B cell (primary cell): ENCODE measurements around the gene TPH1. TPM values are rescaled to one million over a fixed set of nuclear protein-coding genes. Genes with fewer than 3 reads are reported as not detected.

Experiments
- ATAC-seq: fragments of 200-7000 bp; cut with Tn5 transposase; one replicate; pipeline ENCODE4 v1.10.0; 2021; ENCODE audit warnings: low read depth, mild to moderate bottlenecking, moderate number of reproducible peaks, moderate library complexity
- CTCF ChIA-PET: fragments of 350-600 bp; sonication (Branson Sonifier 250); formaldehyde crosslinking; loops from one replicate; lab custom pipeline; 2021; ENCODE audit warnings: antibody characterized with exemption, inconsistent platforms; lab: Charles Lee
- POLR2A ChIA-PET: fragments of 350-600 bp; sonication (Branson Sonifier 250); formaldehyde crosslinking; loops from one replicate; lab custom pipeline; 2021; ENCODE audit warnings: antibody characterized with exemption; lab: Charles Lee
- DNase-seq: peaks from one replicate; pipeline ENCODE4 v3.0.0; 2013
- H2AFZ ChIP-seq: 2 replicates; pipeline ENCODE4 v1.6.1; 2012; ENCODE audit warnings: mild to moderate bottlenecking, low read depth, low read length; ENCODE audit not compliant: insufficient read depth, poor library complexity, severe bottlenecking
- H3K27ac ChIP-seq, 2 donors: 1 replicate in 1 of 2; 2 replicates in 1 of 2; pipeline ENCODE4 v1.5.1; 2012 to 2013; ENCODE audit warnings: low read length in 2 of 2, mild to moderate bottlenecking in 2 of 2, moderate library complexity in 1 of 2
- H3K27me3 ChIP-seq, 4 experiments: fragments of 200-600 bp in 1 of 4; sonication (generic) in 1 of 4; replicated peaks in 1 of 4; 1 replicate in 2 of 4; 2 replicates in 2 of 4; pipeline versions ENCODE4 v1.6.1 to v1.7.0; 2013 to 2016; ENCODE audit warnings: low read length in 3 of 4, mild to moderate bottlenecking in 2 of 4, mixed read lengths in 1 of 4, moderate library complexity in 1 of 4; ENCODE audit not compliant: insufficient read depth in 4 of 4, control insufficient read depth in 3 of 4; ENCODE audit errors: control extremely low read depth in 1 of 4
- H3K36me3 ChIP-seq, 2 experiments: replicated peaks in 1 of 2; 1 replicate in 1 of 2; 2 replicates in 1 of 2; pipeline versions ENCODE4 v1.6.1 to v1.7.1; 2013; ENCODE audit warnings: low read length in 1 of 2; ENCODE audit not compliant: insufficient read depth in 2 of 2, control insufficient read depth in 1 of 2; ENCODE audit errors: control extremely low read depth in 1 of 2, extremely low read depth in 1 of 2
- H3K4me1 ChIP-seq, 2 donors: fragments of 200-600 bp in 1 of 2; sonication (generic) in 1 of 2; 1 replicate in 1 of 2; 2 replicates in 1 of 2; pipeline versions ENCODE4 v1.5.1 to v1.6.1; 2013 to 2017; ENCODE audit warnings: low read length in 2 of 2; ENCODE audit not compliant: control insufficient read depth in 2 of 2, insufficient read depth in 2 of 2
- H3K4me2 ChIP-seq: replicated peaks from 2 replicates; pipeline ENCODE3; 2012; ENCODE audit warnings: mild to moderate bottlenecking, low read depth, low read length; ENCODE audit not compliant: poor library complexity, severe bottlenecking
- H3K4me3 ChIP-seq, 5 experiments: fragments of 200-600 bp in 1 of 5; sonication (generic) in 1 of 5; 1 replicate in 3 of 5; 2 replicates in 2 of 5; pipeline versions ENCODE4 v1.5.1 to v1.7.0; 2011 to 2016; ENCODE audit warnings: low read length in 4 of 5, mild to moderate bottlenecking in 4 of 5, low read depth in 2 of 5, control low read depth in 1 of 5, moderate library complexity in 1 of 5; ENCODE audit not compliant: insufficient read depth in 1 of 5; ENCODE audit errors: control extremely low read depth in 1 of 5, extremely low read depth in 1 of 5
- H3K79me2 ChIP-seq: fragments of 200-600 bp; sonication (generic); one replicate; pipeline ENCODE4 v1.6.0; 2016; ENCODE audit warnings: low read length; ENCODE audit not compliant: control insufficient read depth, insufficient read depth
- H3K9ac ChIP-seq: fragments of 200-600 bp; sonication (generic); 2 replicates; pipeline ENCODE4 v1.6.1; 2017; ENCODE audit warnings: mild to moderate bottlenecking, low read length, moderate library complexity
- H3K9me3 ChIP-seq, 3 donors: one replicate each; pipeline versions ENCODE4 v1.6.1 to v1.7.1; 2013; ENCODE audit warnings: low read length in 2 of 3; ENCODE audit not compliant: control insufficient read depth in 2 of 3, insufficient read depth in 1 of 3; ENCODE audit errors: control extremely low read depth in 1 of 3
- H4K20me1 ChIP-seq: 2 replicates; pipeline ENCODE4 v1.6.0; 2012; ENCODE audit warnings: mild to moderate bottlenecking, low read length; ENCODE audit not compliant: insufficient read depth, control insufficient read depth, poor library complexity, severe bottlenecking
- H3K27ac Mint-ChIP-seq: one replicate; pipeline ENCODE4 v1.8.0; 2021; ENCODE audit warnings: mixed read lengths
- H3K27me3 Mint-ChIP-seq: one replicate; pipeline ENCODE4 v1.8.0; 2021; ENCODE audit warnings: mixed read lengths
- H3K4me1 Mint-ChIP-seq: one replicate; pipeline ENCODE4 v1.8.0; 2021; ENCODE audit warnings: mixed read lengths
- H3K4me3 Mint-ChIP-seq: one replicate; pipeline ENCODE4 v1.8.0; 2021; ENCODE audit warnings: mixed read lengths
- H3K9me3 Mint-ChIP-seq: one replicate; pipeline ENCODE4 v1.8.0; 2022; ENCODE audit warnings: mixed read lengths; ENCODE audit not compliant: insufficient read depth
- EZH2 ChIP-seq: IDR thresholded peaks from 2 replicates; pipeline ENCODE4 v1.6.1; 2012; ENCODE audit warnings: borderline replicate concordance, low read depth, mild to moderate bottlenecking, moderate library complexity, low read length; ENCODE audit not compliant: insufficient read depth, poor library complexity, severe bottlenecking
- WGBS: methylation state at CpG from one replicate; pipeline ENCODE4 v1.1.5; 2013; ENCODE audit warnings: missing lambda C conversion rate; ENCODE audit not compliant: insufficient coverage; 5-methylcytosine and 5-hydroxymethylcytosine counted together
- intact Hi-C: fragments of 100-400 bp; cut with micrococcal nuclease; formaldehyde crosslinking; loops from one replicate; pipeline ENCODE4 v1.10.0; 2022
- polyA plus RNA-seq: library from polyadenylated mRNA; depleted of rRNA; stranded (reverse); fragments of >200 nt; gene quantifications from 2 replicates; pipeline ENCODE4 v1.2.3, GENCODE V29; 2012
- total RNA-seq, 2 donors: library from RNA; stranded (reverse); fragments of 120-200 nt in 1 of 2; gene quantifications; 1 replicate in 1 of 2; 2 replicates in 1 of 2; pipeline versions ENCODE4 v1.2.3 to v1.2.4, GENCODE V29; 2013 to 2022
- TF ChIP-seq, protein P1 (sequence below): fragments of 200-600 bp; IDR thresholded peaks from one replicate; pipeline ENCODE4 v1.8.0; 2022; ENCODE audit warnings: antibody characterized with exemption, mild to moderate bottlenecking

The TPH1 gene
- total and polyA plus RNA-seq, 2 donors (not counting 1 experiment from before 2014, with no cell fraction given): 0.51 to 2.8 TPM

DNA sequence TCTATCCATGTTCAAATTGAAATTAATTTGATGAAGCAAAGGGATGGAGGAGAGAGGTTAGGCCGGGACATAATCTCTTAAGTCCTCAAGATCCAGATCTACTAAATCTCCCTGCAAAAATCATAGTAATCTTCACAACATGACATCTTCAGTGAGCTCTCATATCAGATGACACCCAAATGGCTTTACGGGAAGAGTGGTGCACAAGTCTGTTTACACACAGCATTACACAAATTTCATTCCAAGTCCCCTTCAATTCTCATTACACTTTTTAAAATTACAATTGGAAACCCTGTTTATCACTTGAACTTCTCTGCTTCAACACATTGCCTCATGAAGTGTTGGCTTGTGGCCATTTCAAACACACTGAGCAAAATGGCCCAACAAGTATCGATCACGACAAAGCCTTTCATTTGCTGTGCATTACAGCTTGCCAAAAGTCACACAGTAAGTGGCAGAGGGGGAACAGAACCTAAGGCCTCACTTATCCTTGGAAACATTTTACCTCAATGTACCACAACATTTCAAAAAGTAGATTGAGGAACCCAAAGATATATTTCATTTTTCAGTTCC lies 17.9 kb upstream of the TPH1 start:
- no peaks in the 10 kb centered on the region for H3K9me3 Mint-ChIP-seq

DNA sequence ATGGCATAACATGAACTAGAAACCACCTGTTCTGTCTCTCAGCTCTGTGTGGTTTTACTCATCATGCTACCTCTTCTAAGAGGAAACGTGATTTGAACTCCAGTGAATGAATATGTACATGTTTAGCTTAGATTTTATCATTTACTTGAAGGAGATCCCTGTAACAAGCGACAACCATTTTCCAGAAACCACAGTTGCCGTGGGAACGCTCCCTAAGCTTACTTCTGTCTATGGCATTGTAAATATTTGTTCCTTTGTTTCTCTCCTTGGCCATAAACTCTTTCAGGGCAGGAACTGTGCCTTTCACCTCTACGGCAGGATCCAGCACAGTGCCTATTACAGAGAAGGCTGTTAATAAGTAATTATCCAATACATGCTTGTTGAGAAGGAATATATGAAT lies 17.1 kb upstream of the TPH1 start:
- TF ChIP-seq, protein P1, sequence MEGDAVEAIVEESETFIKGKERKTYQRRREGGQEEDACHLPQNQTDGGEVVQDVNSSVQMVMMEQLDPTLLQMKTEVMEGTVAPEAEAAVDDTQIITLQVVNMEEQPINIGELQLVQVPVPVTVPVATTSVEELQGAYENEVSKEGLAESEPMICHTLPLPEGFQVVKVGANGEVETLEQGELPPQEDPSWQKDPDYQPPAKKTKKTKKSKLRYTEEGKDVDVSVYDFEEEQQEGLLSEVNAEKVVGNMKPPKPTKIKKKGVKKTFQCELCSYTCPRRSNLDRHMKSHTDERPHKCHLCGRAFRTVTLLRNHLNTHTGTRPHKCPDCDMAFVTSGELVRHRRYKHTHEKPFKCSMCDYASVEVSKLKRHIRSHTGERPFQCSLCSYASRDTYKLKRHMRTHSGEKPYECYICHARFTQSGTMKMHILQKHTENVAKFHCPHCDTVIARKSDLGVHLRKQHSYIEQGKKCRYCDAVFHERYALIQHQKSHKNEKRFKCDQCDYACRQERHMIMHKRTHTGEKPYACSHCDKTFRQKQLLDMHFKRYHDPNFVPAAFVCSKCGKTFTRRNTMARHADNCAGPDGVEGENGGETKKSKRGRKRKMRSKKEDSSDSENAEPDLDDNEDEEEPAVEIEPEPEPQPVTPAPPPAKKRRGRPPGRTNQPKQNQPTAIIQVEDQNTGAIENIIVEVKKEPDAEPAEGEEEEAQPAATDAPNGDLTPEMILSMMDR: no peak
- no peak for TF ChIP-seq EZH2
- Histone ChIP-seq H3K4me3 (no peak overlapping the region), H4K20me1 (no peaks in the 10 kb centered on the region), H3K27me3 (no peaks in the 10 kb centered on the region), H3K4me1 (no peaks in the 10 kb centered on the region), H3K9ac (no peak overlapping the region), H3K79me2 (no peaks in the 10 kb centered on the region), H3K4me2 (no peak overlapping the region), H3K27ac (no peak overlapping the region), H3K36me3 (no peaks in the 10 kb centered on the region), H2AFZ (no peak overlapping the region), H3K9me3 (no peaks in the 10 kb centered on the region)
- intact Hi-C loops: no loop called here
- WGBS: no CpG with 5 or more reads among the region's 5 CpGs
- Mint-ChIP-seq H3K4me1 (no peaks in the 10 kb centered on the region), H3K4me3 (no peak overlapping the region), H3K27me3 (no peaks in the 10 kb centered on the region), H3K9me3 (no peaks in the 10 kb centered on the region), H3K27ac (no peak overlapping the region)
- ChIA-PET POLR2A (no interaction called here), CTCF (interaction anchor here (0.7 kb wide), 1 partner anchor 52 kb away, joined by 3 read pairs; no protein-coding TSS in a partner anchor)
- DNase-seq (no peak), ATAC-seq (no peak)

More for the DNA sequence above, 17.9 kb upstream of the TPH1 start:
- Histone ChIP-seq H3K27me3 (no peaks in the 10 kb centered on the region), H3K36me3 (no peaks in the 10 kb centered on the region), H3K4me2 (no peak overlapping the region), H2AFZ (no peak overlapping the region), H3K9me3 (no peaks in the 10 kb centered on the region), H3K79me2 (no peaks in the 10 kb centered on the region), H3K27ac (no peak overlapping the region), H3K4me1 (no peaks in the 10 kb centered on the region), H3K9ac (no peak overlapping the region), H4K20me1 (no peaks in the 10 kb centered on the region), H3K4me3 (no peak overlapping the region)
- no peak overlapping the region for H3K4me3 Mint-ChIP-seq
- CTCF ChIA-PET: no interaction called here
- POLR2A ChIA-PET: no interaction called here
- ATAC-seq (no peak), DNase-seq (no peak)
- no peaks in the 10 kb centered on the region for H3K27me3 Mint-ChIP-seq
- 100% methylated on average over 1 of the region's 4 CpGs for WGBS
- TF ChIP-seq, protein P1: no peak
- TF ChIP-seq EZH2: no peak
- no peak overlapping the region for H3K27ac Mint-ChIP-seq
- no peaks in the 10 kb centered on the region for H3K4me1 Mint-ChIP-seq
- intact Hi-C loops: no loop called here
